ENCODE results near the gene FRK. TPM values are rescaled to one million over a fixed set of nuclear protein-coding genes. Genes with fewer than 3 reads are reported as not detected.
"Not testable (repeated sequence)": the region's sequence is repeated elsewhere in the genome, so short reads cannot be mapped to it uniquely, and the experiment has no call there.

The FRK gene
- polyA plus RNA-seq, 1 donor = 5.8 TPM

GRCh38 chr6:115888687-115889470, 171.8 kb downstream of the FRK start:
- DNase-seq = not testable (repeated sequence)

GRCh38 chr6:115887891-115888290, 172.8 kb downstream of the FRK start:
- DNase-seq = no peak

DNA sequence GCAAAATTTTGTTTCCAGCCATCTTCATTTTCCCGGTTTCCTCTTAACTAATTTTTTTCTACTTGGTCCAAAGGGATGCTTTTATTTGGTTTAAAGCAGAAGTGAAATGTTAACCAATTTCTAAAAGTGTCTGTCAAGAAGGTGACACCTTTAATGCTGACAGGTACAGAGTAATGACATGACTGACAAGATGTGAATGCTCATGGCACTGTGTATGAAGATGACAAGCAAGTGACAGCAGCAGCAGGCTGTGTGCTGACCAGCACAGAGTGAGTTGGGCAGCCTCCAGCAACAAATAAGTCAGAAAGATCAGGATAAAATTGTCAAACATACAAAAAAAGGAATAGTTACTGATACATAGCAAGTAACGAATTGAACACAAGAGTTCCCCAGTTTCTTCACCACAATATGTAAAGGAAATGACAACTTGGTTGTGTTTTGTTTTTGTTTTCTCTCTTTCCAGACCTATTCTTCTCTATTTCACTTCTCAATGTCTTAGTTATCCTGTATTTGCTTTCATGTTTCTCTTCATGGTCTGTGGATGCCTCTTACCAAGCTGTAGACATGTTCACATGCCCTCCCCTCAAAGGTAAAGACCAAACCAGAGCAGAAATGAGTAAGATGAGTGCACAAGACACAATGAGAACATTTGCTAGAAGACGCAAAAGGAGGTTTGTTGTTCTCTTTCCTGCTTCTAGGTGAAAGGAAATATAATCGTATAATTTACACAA, 174.9 kb downstream of the FRK start:
- DNase-seq = no peak

DNA sequence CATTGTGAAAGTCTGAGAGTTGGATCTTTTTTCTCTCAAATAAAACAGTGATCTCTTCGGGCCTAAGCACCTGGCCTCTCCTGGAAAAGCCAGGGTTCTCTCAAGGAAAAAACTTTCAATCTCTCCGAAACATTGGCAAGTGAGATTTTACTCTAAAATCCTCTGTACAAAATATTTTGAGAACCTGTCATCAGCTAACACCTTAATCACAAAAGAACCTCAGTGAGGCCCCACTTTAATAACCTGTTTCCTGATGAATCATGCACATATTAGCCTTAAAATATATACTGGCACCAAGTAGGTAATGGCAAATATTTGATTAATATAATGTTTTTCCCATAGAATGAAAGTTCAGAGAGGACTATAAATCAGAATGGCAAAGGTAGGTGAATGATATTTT, 177.9 kb downstream of the FRK start:
- no peak for DNase-seq

GRCh38 chr6:115882174-115882573, 178.5 kb downstream of the FRK start:
- no peak for DNase-seq

Other genes with a start within 250 kb of the FRK start
- gene NT5DC1, start 40.0 kb upstream of the FRK start, polyA plus RNA-seq (ENCODE audit: insufficient read length) = 55.5 TPM
- gene COL10A1, start 65.2 kb upstream of the FRK start, polyA plus RNA-seq (ENCODE audit: insufficient read length) = 0.55 TPM
- 63.1 TPM for gene TSPYL4, start 193.2 kb upstream of the FRK start, polyA plus RNA-seq (ENCODE audit: insufficient read length)
- gene TSPYL1, start 219.0 kb upstream of the FRK start, polyA plus RNA-seq (ENCODE audit: insufficient read length) = 103 TPM